LNCAP (cell line): Measurements from ENCODE around the gene SLC24A3.

Source experiments
- TF ChIP-seq, protein P1 (sequence below): fragments of 450-650 bp; IDR thresholded peaks from 2 replicates; pipeline ENCODE4 v1.5.1; 2017; ENCODE audit warnings: mild to moderate bottlenecking

Gene SLC24A3

GRCh38 chr20:19254956-19255355 is 42.5 kb downstream of the SLC24A3 start:
- TF ChIP-seq, protein P1, sequence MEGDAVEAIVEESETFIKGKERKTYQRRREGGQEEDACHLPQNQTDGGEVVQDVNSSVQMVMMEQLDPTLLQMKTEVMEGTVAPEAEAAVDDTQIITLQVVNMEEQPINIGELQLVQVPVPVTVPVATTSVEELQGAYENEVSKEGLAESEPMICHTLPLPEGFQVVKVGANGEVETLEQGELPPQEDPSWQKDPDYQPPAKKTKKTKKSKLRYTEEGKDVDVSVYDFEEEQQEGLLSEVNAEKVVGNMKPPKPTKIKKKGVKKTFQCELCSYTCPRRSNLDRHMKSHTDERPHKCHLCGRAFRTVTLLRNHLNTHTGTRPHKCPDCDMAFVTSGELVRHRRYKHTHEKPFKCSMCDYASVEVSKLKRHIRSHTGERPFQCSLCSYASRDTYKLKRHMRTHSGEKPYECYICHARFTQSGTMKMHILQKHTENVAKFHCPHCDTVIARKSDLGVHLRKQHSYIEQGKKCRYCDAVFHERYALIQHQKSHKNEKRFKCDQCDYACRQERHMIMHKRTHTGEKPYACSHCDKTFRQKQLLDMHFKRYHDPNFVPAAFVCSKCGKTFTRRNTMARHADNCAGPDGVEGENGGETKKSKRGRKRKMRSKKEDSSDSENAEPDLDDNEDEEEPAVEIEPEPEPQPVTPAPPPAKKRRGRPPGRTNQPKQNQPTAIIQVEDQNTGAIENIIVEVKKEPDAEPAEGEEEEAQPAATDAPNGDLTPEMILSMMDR: no peak

- TF ChIP-seq, protein P1: no peak
Measured at GRCh38 chr20:19256085-19256484, 43.6 kb downstream of the SLC24A3 start.

- TF ChIP-seq, protein P1: no peak
Measured at GRCh38 chr20:19256906-19257595, 44.6 kb downstream of the SLC24A3 start.

DNA sequence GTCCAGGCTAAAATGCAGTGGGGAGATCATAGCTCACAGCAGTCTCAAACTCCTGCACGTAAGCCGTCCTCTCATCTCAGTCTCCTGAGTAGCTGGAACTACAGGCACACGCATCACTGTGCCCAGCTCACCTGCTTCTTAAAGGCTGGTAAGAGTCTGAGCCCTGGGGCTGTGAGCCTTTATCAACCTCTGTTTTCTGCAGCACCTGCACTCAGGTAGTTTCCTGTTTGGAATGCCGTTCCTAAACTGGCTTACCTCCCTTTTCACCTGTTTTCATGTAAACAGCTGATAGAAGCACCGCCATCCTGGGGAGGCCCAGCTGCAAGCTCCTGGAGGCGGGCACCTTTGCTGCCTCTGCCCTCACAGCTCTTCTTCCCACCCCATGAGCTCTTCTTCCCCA is 45.4 kb downstream of the SLC24A3 start:
- TF ChIP-seq, protein P1: no peak

DNA sequence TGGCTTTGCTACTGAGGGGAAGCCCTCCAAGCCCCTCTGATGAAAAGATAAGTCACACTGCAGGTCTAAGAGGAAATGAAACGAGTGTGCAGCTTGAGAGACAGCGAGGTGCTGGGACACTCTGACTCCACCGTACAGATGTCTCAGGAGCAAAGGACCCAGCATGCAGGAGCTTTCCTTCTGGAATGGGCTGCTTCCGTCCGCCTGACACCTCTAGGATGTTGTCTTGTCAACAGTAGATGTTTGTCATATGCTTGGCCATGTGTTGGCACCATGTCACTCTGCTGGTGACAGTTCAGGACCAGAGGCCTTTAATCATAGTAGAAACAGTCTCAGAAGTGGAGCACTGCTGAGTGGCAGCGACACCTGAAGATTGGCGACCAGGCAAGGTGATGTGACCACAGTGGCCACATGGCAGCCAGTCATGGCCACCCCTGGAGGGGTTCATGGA is 46.7 kb downstream of the SLC24A3 start:
- TF ChIP-seq, protein P1: no peak

DNA sequence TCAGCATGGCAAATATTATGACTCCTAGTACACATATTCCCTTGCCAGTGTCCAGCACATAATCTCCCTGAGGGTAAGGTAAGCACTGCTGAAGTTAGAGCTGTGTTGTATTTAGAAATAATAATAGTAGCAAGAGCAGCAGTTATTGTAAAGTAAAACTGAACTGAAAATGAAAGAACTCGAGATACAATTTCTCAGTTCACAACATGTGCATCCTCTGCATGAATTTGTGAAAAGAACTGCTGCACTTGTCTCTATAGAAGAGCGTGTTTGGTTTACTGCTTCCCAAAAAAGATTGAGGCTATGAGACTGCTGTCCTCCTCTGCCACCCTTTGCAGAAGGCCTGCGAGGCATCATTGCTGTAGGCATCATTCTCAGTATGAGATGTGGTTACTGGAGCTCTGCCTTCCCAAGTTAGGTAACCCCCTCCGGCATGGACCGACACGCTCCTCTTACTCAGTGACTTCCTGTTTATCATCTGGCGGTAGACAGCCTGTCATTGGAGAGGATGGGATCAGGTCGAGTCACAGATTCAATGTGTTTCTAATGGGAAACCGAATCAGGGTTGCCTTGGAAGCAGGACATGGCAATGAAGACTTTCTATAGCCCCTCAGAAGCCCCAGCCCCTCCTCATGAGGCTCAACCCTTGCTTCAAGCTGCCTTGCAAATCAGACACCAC is 48.1 kb downstream of the SLC24A3 start:
- TF ChIP-seq, protein P1: no peak

- TF ChIP-seq, protein P1: no peak
Measured at GRCh38 chr20:19264191-19264590, 51.7 kb downstream of the SLC24A3 start.
